HL-60/S4 (cell line): Measurements from ENCODE around the gene RHOBTB1.

Source experiments
- in situ Hi-C: fragments of 300-500 bp; cut with MboI; formaldehyde crosslinking; loops from 2 replicates; pipeline ENCODE4 v1.14.3; 2022; ENCODE audit warnings: low sequenced_read_pairs

Gene RHOBTB1

GRCh38 chr10:60827791-60828488, 116.0 kb downstream of the RHOBTB1 start:
- in situ Hi-C loops: no loop called here

- in situ Hi-C loops: no loop called here
These were observed 118.5 kb downstream of the RHOBTB1 start for GRCh38 chr10:60825520-60825919.

DNA sequence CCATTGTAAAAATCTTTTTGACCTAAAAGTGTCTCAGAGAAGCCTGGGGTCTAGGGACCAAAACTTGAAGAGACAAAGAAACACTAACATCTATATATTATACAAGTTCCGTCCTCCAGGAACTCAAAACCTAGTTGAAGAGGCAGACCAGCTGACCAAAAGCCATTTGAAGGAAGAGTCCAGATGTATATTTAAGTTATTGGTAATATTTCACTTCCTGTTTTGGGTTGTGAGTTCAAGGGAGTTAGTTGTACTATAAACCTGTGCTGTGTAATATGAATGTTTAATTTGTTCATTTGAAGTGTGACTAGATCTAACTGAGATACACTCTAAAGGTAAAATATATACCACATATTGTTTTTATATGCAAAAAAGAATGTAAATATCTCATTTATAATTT, 120.7 kb downstream of the RHOBTB1 start:
- in situ Hi-C loops: loop anchor here (25.0 kb wide), 1 partner anchor 464 kb away; no protein-coding TSS in a partner anchor

DNA sequence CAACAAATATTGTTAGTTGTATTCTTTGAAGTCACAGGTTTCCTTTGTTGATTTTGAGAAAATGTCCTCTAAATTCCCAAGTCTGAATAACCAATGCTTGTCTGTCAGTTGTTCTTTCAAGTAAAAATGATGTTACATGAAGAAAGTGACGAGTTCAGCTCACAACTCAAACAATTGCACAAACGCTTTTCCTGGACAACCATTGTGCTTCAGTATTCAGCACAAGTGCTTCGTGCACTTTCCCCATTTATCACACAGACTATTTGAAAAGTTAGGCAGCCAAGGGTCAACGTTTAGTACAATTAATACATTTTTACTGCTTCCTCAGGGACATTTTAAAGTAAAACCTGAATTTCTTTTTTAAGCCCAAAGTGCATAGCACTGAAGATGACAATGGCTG, 121.2 kb downstream of the RHOBTB1 start:
- in situ Hi-C loops: loop anchor here (25.0 kb wide), 1 partner anchor 464 kb away; no protein-coding TSS in a partner anchor

DNA sequence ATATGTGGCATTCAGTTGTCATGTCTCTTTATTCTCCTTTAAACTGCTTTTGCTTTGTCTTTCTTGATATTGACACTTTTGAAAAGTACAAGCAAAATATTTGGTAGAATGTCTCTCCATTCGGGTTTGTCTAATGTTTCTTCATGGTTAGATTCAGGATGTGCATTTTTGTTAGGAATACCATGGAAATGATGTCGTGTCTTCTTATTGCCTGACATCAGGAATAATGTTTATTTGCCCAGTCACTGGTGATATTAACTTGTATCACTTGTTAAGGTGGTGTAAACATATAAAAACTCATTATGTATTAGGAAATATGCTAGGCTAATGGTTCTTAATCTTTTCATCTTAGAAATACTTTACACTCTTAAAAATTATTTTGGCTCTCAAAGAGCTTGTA, 122.3 kb downstream of the RHOBTB1 start:
- in situ Hi-C loops: loop anchor here (25.0 kb wide), 1 partner anchor 466 kb away; no protein-coding TSS in a partner anchor

DNA sequence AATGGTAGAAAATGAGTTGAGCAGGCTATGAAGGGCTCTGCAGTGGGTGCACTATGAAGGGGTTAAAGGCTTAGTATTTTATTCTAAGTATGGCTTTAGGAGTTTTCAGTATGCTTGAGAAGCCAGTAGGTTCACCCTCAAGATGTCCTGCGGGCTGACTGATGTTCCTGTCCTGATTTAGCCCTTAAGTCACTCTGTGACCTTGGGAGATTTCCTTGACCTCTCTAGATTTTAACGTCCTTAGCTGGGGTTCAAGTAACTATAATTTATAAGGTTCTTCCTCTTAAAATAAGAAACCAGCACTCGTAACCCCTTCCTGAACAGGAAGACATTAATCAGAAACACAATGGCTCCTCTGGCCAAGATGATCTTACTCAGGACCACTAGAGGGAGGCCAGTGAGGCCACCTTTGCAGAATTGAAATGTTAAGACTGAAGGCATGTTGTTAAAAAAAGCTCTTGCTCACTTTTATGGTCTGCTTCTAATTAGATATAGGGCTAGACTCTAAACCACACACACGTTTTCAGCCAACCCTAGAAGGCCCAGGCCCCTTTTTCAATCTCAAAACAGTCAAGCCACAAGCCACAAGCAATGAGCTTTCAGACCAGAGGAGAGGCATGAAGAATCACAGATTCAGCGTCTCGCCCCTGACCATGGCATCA, 123.8 kb downstream of the RHOBTB1 start:
- in situ Hi-C loops: loop anchor here (25.0 kb wide), 1 partner anchor 467 kb away; no protein-coding TSS in a partner anchor
